Measurements from ENCODE around the gene UBASH3B. TPM values are rescaled to one million over a fixed set of nuclear protein-coding genes. Genes with fewer than 3 reads are reported as not detected.

UBASH3B gene
- total and polyA plus RNA-seq, 2 of the 13 experiments (the other 11 are each of a cell fraction or from before 2014, with no cell fraction given), result 4.4 to 7.6 TPM

GRCh38 chr11:122843281-122844141, 188.0 kb downstream of the UBASH3B start (continued):
- TF ChIP-seq HES4 (CRISPR knock-in tag; IDR thresholded peaks at IDR 0.05; ENCODE audit: borderline replicate concordance) (no peak), NBN (conservative IDR thresholded peaks at IDR 0.05) (no peak), POLR2G (IDR thresholded peaks at IDR 0.05; ENCODE audit: low read depth, low read length) (no peak), ZNF282 (IDR thresholded peaks at IDR 0.05; ENCODE audit: partially characterized antibody) (no peak), ATM (IDR thresholded peaks at IDR 0.05; ENCODE audit: borderline replicate concordance) (no peak), MXD3 (CRISPR knock-in tag; IDR thresholded peaks at IDR 0.05) (no peak), SOX13 (IDR thresholded peaks at IDR 0.05) (no peak), SOX13 (CRISPR knock-in tag; conservative IDR thresholded peaks at IDR 0.05 in 1 of 2, IDR thresholded peaks at IDR 0.05 in 1 of 2) (peak in 1 of 2 experiments; percentile 85; a peak in 2 of 4 replicates), SOX5 (CRISPR knock-in tag; IDR thresholded peaks at IDR 0.05; ENCODE audit: borderline replicate concordance) (peak; percentile 82), THAP7 (CRISPR knock-in tag; IDR thresholded peaks at IDR 0.05) (no peak), NAIF1 (CRISPR knock-in tag; IDR thresholded peaks at IDR 0.05; ENCODE audit: borderline replicate concordance) (no peak), ZNF672 (CRISPR knock-in tag; IDR thresholded peaks at IDR 0.05) (no peak), RNF2 (conservative IDR thresholded peaks at IDR 0.05; ENCODE audit: low read depth) (no peak), NCOA2 (CRISPR knock-in tag; IDR thresholded peaks at IDR 0.05) (peak; percentile 53), PRDM15 (CRISPR knock-in tag; IDR thresholded peaks at IDR 0.05) (no peak), ZNF280D (CRISPR knock-in tag; IDR thresholded peaks at IDR 0.05) (no peak), HOMEZ (CRISPR knock-in tag; IDR thresholded peaks at IDR 0.05; ENCODE audit: low read depth) (0 out of 2 replicates have a peak, but pooled peaks have one; percentile 26), ZNF451 (CRISPR knock-in tag; IDR thresholded peaks at IDR 0.05) (no peak), RXRA (CRISPR knock-in tag; IDR thresholded peaks at IDR 0.05) (no peak; the same call in 1 of the 2 replicates), ZMYM4 (CRISPR knock-in tag; IDR thresholded peaks at IDR 0.05) (0 out of 2 replicates have a peak, but pooled peaks have one; percentile 26), GLI4 (CRISPR knock-in tag; IDR thresholded peaks at IDR 0.05; ENCODE audit: borderline replicate concordance) (no peak)

Data from HepG2 (cell line).